Activated naive CD4-positive, alpha-beta T cell treated with anti-CD3 and anti-CD28 coated beads, Interleukin-2, amount 50 U/mL, for 72 hours (primary cell): ENCODE measurements around the gene ARHGEF3. TPM values are rescaled to one million over a fixed set of nuclear protein-coding genes. Genes with fewer than 3 reads are reported as not detected.

ENCODE experiments used
- ATAC-seq, 2 donors: fragments of 150-1000 bp; cut with Tn5 transposase; 2 replicates each; pipeline ENCODE4 v1.10.0; 2021; ENCODE audit warnings: mild to moderate bottlenecking in 2 of 2, moderate library complexity in 2 of 2
- DNase-seq, 2 donors: peaks; one replicate each; pipeline ENCODE4 v3.0.0; 2021 to 2022; ENCODE audit warnings: low spot score in 2 of 2
- H3K27ac Mint-ChIP-seq, 2 donors: one replicate each; pipeline ENCODE4 v1.8.0; 2022; ENCODE audit warnings: mild to moderate bottlenecking in 2 of 2, mixed read lengths in 2 of 2
- H3K36me3 Mint-ChIP-seq, 2 donors: one replicate each; pipeline ENCODE4 v1.8.0; 2022; ENCODE audit warnings: mixed read lengths in 2 of 2
- H3K9me3 Mint-ChIP-seq, 2 donors: one replicate each; pipeline ENCODE4 v1.8.0; 2022; ENCODE audit warnings: mixed read lengths in 2 of 2
- total RNA-seq, 2 donors: library from RNA; stranded (reverse); gene quantifications; one replicate each; pipeline ENCODE4 v1.2.3, GENCODE V29; 2022

The ARHGEF3 gene
- total RNA-seq, 2 donors from 2014 or later, result 35.7 to 54.0 TPM

GRCh38 chr3:56810577-56811545, 9.1 kb upstream of the ARHGEF3 start:
- Mint-ChIP-seq H3K9me3 (no peaks in the 10 kb centered on the region), H3K36me3 (no peaks in the 10 kb centered on the region), H3K27ac (no peak overlapping the region)
- ATAC-seq, result no peak
- DNase-seq, result no peak

GRCh38 chr3:56806407-56806806, 4.7 kb upstream of the ARHGEF3 start:
- no peak for DNase-seq
- ATAC-seq, result no peak
- Mint-ChIP-seq H3K9me3 (no peaks in the 10 kb centered on the region), H3K27ac (no peak overlapping the region), H3K36me3 (peaks cover 0 to 3% of the 10 kb centered on the region in 2 donors)

GRCh38 chr3:56802790-56803189, 1.0 kb upstream of the ARHGEF3 start:
- Mint-ChIP-seq H3K9me3 (no peaks in the 10 kb centered on the region), H3K36me3 (peaks cover 0 to 15% of the 10 kb centered on the region in 2 donors), H3K27ac (peak overlapping the region in 1 of 2 donors; percentile 95)
- DNase-seq, result no peak
- no peak for ATAC-seq

GRCh38 chr3:56802378-56802745, 613 bp upstream of the ARHGEF3 start:
- Mint-ChIP-seq H3K27ac (peak overlapping the region; percentile 66 to 95), H3K9me3 (no peaks in the 10 kb centered on the region), H3K36me3 (peaks cover 2 to 15% of the 10 kb centered on the region in 2 donors)
- DNase-seq, result no peak
- no peak for ATAC-seq

- Mint-ChIP-seq H3K27ac (peak overlapping the region; percentile 58 to 95), H3K36me3 (peaks cover 13 to 21% of the 10 kb centered on the region in 2 donors), H3K9me3 (no peaks in the 10 kb centered on the region)
- ATAC-seq (peak; percentile 5 to 32), DNase-seq (peak; percentile 41 to 60)
Observed at GRCh38 chr3:56800832-56801661, 702 bp downstream of the ARHGEF3 start.

- Mint-ChIP-seq H3K36me3 (peaks cover 21 to 27% of the 10 kb centered on the region in 2 donors), H3K27ac (peak overlapping the region; percentile 58 to 95), H3K9me3 (no peaks in the 10 kb centered on the region)
- ATAC-seq, result peak; percentile 74 to 85
- DNase-seq, result peak; percentile 71 to 90
Observed at GRCh38 chr3:56800130-56800831, 1.5 kb downstream of the ARHGEF3 start.

- DNase-seq (no peak), ATAC-seq (no peak)
- H3K27ac Mint-ChIP-seq, result peak overlapping the region; percentile 68 to 95
- H3K9me3 Mint-ChIP-seq, result no peaks in the 10 kb centered on the region
- peaks cover 27 to 30% of the 10 kb centered on the region in 2 donors for H3K36me3 Mint-ChIP-seq
Observed at GRCh38 chr3:56799251-56799882, 2.4 kb downstream of the ARHGEF3 start.

GRCh38 chr3:56796996-56797395, 4.8 kb downstream of the ARHGEF3 start:
- peaks cover 32 to 45% of the 10 kb centered on the region in 2 donors for H3K36me3 Mint-ChIP-seq
- no peak for DNase-seq
- no peak for ATAC-seq
- H3K9me3 Mint-ChIP-seq, result peaks cover 3 to 5% of the 10 kb centered on the region in 2 donors
- peak overlapping the region; percentile 4 to 95 for H3K27ac Mint-ChIP-seq

- H3K9me3 Mint-ChIP-seq, result peaks cover 3 to 5% of the 10 kb centered on the region in 2 donors
- no peak for DNase-seq
- H3K27ac Mint-ChIP-seq, result peak overlapping the region; percentile 68 to 95
- H3K36me3 Mint-ChIP-seq, result peaks cover 28 to 45% of the 10 kb centered on the region in 2 donors
- ATAC-seq, result no peak
Observed at GRCh38 chr3:56796202-56796601, 5.5 kb downstream of the ARHGEF3 start.

GRCh38 chr3:56795829-56796185, 5.9 kb downstream of the ARHGEF3 start:
- DNase-seq, result no peak
- ATAC-seq, result no peak

GRCh38 chr3:56795097-56795828, 6.5 kb downstream of the ARHGEF3 start:
- Mint-ChIP-seq H3K36me3 (peaks cover 21 to 45% of the 10 kb centered on the region in 2 donors), H3K9me3 (peaks cover 3 to 5% of the 10 kb centered on the region in 2 donors), H3K27ac (peak overlapping the region; percentile 88 to 95)
- ATAC-seq, result no peak
- DNase-seq, result no peak

More at GRCh38 chr3:56795829-56796185, 5.9 kb downstream of the ARHGEF3 start:
- Mint-ChIP-seq H3K36me3 (peaks cover 24 to 45% of the 10 kb centered on the region in 2 donors), H3K9me3 (peaks cover 3 to 5% of the 10 kb centered on the region in 2 donors), H3K27ac (peak overlapping the region; percentile 68 to 95)

GRCh38 chr3:56792193-56792592, 9.6 kb downstream of the ARHGEF3 start:
- no peak for ATAC-seq
- DNase-seq, result no peak
- Mint-ChIP-seq H3K9me3 (peaks cover 3 to 5% of the 10 kb centered on the region in 2 donors), H3K36me3 (peaks cover 16 to 42% of the 10 kb centered on the region in 2 donors), H3K27ac (peak overlapping the region; percentile 9 to 95)

GRCh38 chr3:56790016-56790821, 11.5 kb downstream of the ARHGEF3 start:
- ATAC-seq, result peak; percentile 72 to 74
- Mint-ChIP-seq H3K36me3 (peaks cover 11 to 24% of the 10 kb centered on the region in 2 donors), H3K27ac (peak overlapping the region; percentile 95 to 97), H3K9me3 (peaks cover 3 to 5% of the 10 kb centered on the region in 2 donors)
- no peak for DNase-seq

- no peak for ATAC-seq
Observed at GRCh38 chr3:56789076-56789475, 12.7 kb downstream of the ARHGEF3 start.

More at GRCh38 chr3:56789076-56789475, 12.7 kb downstream of the ARHGEF3 start:
- DNase-seq, result no peak
- Mint-ChIP-seq H3K36me3 (peaks cover 11 to 12% of the 10 kb centered on the region in 2 donors), H3K27ac (peak overlapping the region; percentile 95 to 97), H3K9me3 (peaks cover 3 to 5% of the 10 kb centered on the region in 2 donors)
